GM19328 (cell line): ENCODE data around the gene GPR156.

Experiments used
- ATAC-seq: cut with Tn5 transposase; IDR thresholded peaks from one replicate; pipeline ENCODE4 v1.9.1; 2021; ENCODE audit warnings: mild to moderate bottlenecking, moderate library complexity; ENCODE audit not compliant: unreplicated experiment

GPR156 gene

GRCh38 chr3:120130656-120131055 lies 154.4 kb downstream of the GPR156 start:
- no peak for ATAC-seq

- ATAC-seq = no peak
Measured at GRCh38 chr3:120129718-120130513, 155.1 kb downstream of the GPR156 start.

GRCh38 chr3:120129051-120129450 lies 156.0 kb downstream of the GPR156 start:
- ATAC-seq = no peak

DNA sequence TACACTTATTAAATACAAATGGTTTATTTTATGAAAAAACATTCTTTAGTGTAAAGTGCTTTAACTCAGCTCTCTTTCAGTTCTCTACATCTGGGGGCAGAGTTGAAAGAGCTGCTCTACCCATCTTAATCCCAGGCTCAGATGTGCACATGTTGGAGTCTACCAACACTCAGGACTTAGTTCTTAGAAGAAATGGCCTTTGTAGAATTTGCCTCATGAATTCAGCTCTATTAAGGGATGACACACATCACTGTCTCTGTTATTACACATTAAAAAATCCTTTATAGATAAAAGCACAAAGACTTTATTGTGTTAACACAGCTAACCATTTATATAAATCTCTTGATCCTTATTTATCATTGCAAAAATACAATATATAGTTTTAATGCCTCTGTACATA lies 159.0 kb downstream of the GPR156 start:
- ATAC-seq = no peak

GRCh38 chr3:120119846-120120510 lies 165.0 kb downstream of the GPR156 start:
- no peak for ATAC-seq
